Skeletal muscle satellite cell (primary cell): Measurements from ENCODE around the gene PTDSS2. TPM values are rescaled to one million over a fixed set of nuclear protein-coding genes. Genes with fewer than 3 reads are reported as not detected.
"Not testable (repeated sequence)": the region's sequence is repeated elsewhere in the genome, so short reads cannot be mapped to it uniquely, and the experiment has no call there.

Experiments used
- H3K27me3 ChIP-seq: 2 replicates; pipeline ENCODE4 v1.7.0; 2013; ENCODE audit warnings: low read length; ENCODE audit not compliant: control insufficient read depth, insufficient read depth
- H3K36me3 ChIP-seq: 2 replicates; pipeline ENCODE4 v1.7.0; 2013; ENCODE audit warnings: mild to moderate bottlenecking, control low read depth, low read length; ENCODE audit not compliant: insufficient read depth
- H3K4me1 ChIP-seq: 2 replicates; pipeline ENCODE4 v1.7.0; 2013; ENCODE audit warnings: low read length; ENCODE audit not compliant: control insufficient read depth, insufficient read depth
- H3K4me2 ChIP-seq: 2 replicates; pipeline ENCODE4 v1.7.0; 2013; ENCODE audit warnings: mild to moderate bottlenecking, low read length
- H3K4me3 ChIP-seq: 2 replicates; pipeline ENCODE4 v1.7.0; 2013; ENCODE audit warnings: low read length
- H3K9ac ChIP-seq: 2 replicates; pipeline ENCODE4 v1.7.0; 2013; ENCODE audit warnings: mild to moderate bottlenecking, low read depth, low read length, moderate library complexity
- H3K9me3 ChIP-seq: replicated peaks from 2 replicates; pipeline ENCODE4 v1.7.0; 2013; ENCODE audit warnings: mild to moderate bottlenecking, control low read depth, low read length
- total RNA-seq: library from RNA; depleted of rRNA; stranded (reverse); fragments of >200 nt; gene quantifications from 2 replicates; pipeline ENCODE4 v1.2.3, GENCODE V29; 2012; rRNA removed

The PTDSS2 gene
- 24.8 and 37.8 TPM in 2 replicates for total RNA-seq

DNA sequence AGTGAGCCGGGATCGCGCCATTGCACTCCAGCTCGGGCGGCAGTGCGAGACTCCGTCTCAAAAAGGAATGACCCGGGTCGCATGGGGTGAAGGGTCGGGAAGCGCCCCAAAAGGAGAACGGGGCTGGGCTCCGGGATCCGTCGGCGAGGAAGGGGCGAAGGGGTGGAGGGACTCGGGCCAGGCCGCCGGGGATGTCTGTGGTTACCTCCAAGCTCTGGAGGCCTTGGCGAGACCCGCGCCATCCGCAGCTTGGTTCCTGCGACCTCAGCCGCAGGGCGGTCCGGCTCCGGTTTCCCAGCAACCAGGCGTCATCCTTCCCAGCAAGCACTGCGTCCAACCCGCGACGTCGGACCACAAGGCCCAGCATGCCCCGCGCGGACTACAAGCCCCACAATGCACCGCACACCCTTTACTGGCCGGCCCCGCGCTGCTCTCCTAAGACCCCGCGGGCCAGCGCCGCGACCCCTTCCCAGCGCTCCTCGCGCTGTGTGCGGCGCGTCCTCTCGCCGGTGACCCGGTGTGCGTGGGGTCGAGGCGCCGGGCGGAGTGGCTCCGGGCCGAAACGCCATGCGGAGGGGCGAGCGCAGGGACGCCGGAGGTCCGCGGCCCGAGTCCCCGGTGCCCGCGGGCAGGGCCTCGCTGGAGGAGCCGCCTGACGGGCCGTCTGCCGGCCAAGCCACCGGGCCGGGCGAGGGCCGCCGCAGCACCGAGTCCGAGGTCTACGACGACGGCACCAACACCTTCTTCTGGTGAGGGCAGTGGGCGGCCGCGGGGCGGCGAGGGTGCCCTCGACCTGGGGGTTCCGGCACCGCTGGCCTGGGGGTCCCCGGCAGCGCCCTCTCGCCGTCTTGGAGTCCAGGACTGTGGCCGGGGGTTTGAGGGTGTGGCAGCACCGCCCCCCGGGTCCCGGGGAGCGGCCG lies at the start of gene PTDSS2:
Gene PTDSS2 (plus strand): TSS at position 391 of the 920 bp plus-strand sequence. CDS start 177 bp downstream, at position 568.
- Histone ChIP-seq H3K4me2 (peak within 1 kb of the TSS; percentile 96), H3K4me1 (peaks cover 24% of the 10 kb centered on the region), H3K9me3 (no peaks in the 10 kb centered on the region), H3K36me3 (peaks cover 15% of the 10 kb centered on the region), H3K27me3 (no peaks in the 10 kb centered on the region), H3K9ac (peak within 1 kb of the TSS; percentile 94), H3K4me3 (peak within 1 kb of the TSS; percentile 100)

DNA sequence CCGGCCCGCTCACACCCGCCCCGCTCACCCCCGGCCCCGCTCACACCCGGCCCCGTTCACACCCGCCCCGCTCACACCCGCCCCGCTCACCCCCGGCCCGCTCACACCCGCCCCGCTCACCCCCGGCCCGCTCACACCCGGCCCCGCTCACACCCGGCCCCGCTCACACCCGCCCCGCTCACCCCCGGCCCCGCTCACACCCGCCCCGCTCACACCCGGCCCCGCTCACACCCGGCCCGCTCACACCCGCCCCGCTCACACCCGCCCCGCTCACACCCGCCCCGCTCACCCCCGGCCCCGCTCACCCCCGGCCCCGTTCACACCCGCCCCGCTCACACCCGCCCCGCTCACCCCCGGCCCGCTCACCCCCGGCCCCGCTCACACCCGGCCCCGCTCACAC lies 48.9 kb upstream of the PTDSS2 start:
- H3K27me3 ChIP-seq, H3K9ac ChIP-seq, H3K4me2 ChIP-seq, H3K36me3 ChIP-seq, H3K4me3 ChIP-seq, H3K9me3 ChIP-seq: not testable (repeated sequence)
- H3K4me1 ChIP-seq: peaks cover 20% of the 10 kb centered on the region

DNA sequence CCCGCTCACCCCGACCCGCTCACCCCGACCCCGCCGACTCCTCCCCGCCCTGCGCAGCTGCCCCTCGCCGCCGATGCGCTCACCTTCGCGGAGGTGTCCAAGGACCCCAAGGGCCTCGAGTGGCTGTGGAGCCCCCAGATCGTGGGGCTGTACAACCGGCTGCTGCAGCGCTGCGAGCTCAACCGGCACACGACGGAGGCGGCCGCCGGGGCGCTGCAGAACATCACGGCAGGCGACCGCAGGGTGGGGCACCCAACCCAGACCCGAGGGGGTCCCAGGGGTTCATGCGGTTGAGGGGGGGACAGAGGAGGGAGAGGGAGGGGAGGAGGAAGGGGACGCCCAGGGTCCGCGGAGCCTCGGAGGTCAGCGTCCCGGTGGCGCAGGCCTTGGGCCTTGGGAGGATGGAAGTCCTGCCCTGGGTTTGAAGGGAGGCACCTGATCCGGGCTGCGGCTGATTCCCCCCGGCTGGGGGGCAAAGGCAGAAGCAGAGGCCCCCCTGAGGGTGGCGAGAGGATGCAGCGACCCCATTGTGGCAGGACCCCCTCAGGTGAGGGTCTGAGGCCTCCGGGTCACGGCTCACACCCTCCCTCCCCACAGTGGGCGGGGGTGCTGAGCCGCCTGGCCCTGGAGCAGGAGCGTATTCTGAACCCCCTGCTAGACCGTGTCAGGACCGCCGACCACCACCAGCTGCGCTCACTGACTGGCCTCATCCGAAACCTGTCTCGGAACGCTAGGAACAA lies 46.9 kb upstream of the PTDSS2 start:
- Histone ChIP-seq H3K36me3 (no peaks in the 10 kb centered on the region), H3K9me3 (no peaks in the 10 kb centered on the region), H3K27me3 (no peaks in the 10 kb centered on the region), H3K4me2 (no peak overlapping the region), H3K4me1 (peaks cover 14% of the 10 kb centered on the region), H3K9ac (no peak overlapping the region), H3K4me3 (no peak overlapping the region)

DNA sequence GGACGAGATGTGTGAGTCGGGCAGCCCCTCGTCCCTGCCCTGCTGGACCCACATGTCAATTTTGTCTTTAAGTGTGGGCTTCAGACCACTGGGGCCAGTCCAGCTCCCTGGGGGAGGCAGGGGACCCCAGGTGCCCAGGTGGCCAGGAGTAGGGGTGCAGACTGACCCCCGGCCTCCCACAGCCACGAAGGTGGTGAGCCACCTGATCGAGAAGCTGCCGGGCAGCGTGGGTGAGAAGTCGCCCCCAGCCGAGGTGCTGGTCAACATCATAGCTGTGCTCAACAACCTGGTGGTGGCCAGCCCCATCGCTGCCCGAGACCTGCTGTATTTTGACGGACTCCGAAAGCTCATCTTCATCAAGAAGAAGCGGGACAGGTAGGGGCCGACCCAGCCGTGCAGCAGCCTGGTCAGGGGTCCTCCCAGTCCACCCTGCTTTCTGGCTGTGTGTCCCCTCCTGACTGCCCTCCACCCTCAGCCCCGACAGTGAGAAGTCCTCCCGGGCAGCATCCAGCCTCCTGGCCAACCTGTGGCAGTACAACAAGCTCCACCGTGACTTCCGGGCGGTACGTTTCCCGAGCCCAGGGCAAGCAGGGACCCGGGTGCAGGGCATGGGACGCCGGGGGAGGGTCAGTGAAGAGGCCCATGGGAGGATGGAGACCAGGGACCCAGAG lies 46.2 kb upstream of the PTDSS2 start:
- Histone ChIP-seq H3K4me2 (no peak overlapping the region), H3K4me3 (no peak overlapping the region), H3K9me3 (no peaks in the 10 kb centered on the region), H3K9ac (no peak overlapping the region), H3K27me3 (no peaks in the 10 kb centered on the region), H3K4me1 (peaks cover 14% of the 10 kb centered on the region), H3K36me3 (no peaks in the 10 kb centered on the region)

DNA sequence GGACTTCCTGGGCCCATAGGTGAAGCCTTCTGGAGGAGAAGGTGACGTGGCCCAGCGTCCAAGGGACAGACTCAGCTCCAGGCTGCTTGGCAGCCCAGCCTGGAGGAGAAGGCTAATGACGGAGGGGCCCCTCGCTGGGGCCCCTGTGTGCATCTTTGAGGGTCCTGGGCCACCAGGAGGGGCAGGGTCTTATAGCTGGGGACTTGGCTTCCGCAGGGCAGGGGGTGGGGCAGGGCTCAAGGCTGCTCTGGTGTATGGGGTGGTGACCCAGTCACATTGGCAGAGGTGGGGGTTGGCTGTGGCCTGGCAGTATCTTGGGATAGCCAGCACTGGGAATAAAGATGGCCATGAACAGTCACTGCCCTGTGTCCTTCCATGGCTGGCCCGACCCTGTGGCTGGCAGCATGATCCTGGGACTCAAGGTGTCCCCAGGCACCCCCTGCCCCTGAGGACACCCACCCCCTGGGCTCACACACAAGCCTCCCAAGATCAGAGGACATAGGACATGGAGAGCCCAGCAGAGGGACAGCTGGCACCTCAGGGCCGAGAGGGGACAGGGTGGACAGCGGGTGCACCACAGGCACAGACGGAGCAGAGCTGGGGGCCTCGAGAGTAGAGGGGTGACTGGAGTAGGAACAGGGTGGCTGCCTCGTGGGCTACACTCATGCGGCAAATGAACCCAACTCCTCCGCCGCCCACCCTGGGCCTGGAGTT lies 45.4 kb upstream of the PTDSS2 start:
- Histone ChIP-seq H3K27me3 (no peaks in the 10 kb centered on the region), H3K9ac (no peak overlapping the region), H3K9me3 (no peaks in the 10 kb centered on the region), H3K4me1 (peaks cover 14% of the 10 kb centered on the region), H3K4me2 (no peak overlapping the region), H3K4me3 (no peak overlapping the region), H3K36me3 (no peaks in the 10 kb centered on the region)

DNA sequence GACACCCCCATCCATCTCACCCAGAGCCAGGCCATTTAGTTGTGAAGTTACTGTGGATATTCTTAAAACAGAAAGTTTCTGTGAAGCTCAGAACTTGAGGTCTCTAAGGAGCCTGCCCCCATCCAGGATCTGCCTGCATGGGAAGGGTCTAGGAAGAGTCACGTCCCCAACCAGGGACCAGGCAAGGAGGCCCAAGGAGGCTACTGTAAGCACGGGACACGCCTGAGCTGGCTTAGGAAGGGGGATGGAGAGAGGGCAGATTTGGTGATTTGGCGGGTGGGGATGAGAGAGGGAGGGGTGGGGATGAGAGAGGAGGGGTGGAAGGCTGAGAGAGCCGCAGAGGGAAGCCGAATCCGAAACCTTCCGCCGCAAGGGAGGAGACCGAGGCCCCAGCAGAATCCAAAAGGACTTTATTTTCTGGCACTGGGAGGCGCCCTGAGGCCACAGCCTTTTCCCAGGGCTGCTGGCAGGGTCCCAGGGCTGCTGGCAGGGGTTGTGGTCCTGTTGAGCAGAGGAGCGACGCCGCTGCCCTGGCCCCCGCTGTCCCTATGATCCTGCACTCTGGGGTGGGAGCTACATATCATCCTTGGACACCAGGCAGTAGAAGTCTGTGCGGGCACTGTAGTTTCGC lies 44.6 kb upstream of the PTDSS2 start:
- H3K9me3 ChIP-seq: no peaks in the 10 kb centered on the region
- no peaks in the 10 kb centered on the region for H3K27me3 ChIP-seq
- H3K4me2 ChIP-seq: peak overlapping the region; percentile 92
- H3K36me3 ChIP-seq: no peaks in the 10 kb centered on the region
- H3K4me1 ChIP-seq: peaks cover 14% of the 10 kb centered on the region
- no peak overlapping the region for H3K9ac ChIP-seq
- no peak overlapping the region for H3K4me3 ChIP-seq

DNA sequence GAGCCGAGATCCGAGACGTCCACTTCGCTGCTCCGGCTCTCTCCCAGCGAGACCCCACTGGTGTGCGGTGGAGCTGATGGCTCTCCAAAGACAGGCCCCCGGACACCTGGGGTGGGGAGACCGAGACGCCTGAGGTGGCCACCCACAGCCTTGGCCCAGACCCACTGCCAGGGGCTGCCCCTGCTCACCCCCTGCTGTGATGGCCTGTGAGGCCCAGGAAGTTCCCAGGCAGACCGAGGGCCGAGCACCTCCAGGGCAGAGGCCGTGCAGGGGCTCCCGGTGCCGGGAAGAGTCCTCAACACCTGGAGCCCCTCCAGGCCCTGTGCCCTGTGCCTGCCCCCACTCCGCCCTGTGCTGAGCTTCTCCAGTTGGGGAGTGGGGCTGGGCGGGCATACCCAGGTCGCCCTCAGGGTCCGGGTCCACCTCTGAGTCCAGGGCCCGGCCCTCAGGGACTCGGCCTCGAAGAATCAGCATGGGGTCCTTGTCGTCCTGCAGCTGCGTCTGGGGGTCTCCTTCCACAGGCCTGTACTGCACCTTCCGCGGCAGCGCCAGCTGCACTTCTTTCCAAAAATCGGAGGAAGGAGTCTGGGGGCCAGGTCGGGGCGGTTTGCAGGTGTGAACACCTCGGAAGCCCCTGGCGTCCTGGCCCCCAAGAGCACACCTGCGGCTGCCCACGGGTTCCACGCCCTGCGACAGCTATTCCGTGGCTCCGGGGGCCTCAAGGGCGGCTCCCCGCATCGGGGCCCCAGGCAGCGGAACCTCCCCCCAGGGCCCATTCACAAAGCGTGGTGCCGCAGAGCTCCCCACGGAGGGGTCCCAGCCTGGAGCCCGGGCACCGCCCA lies 43.9 kb upstream of the PTDSS2 start:
- no peaks in the 10 kb centered on the region for H3K9me3 ChIP-seq
- H3K4me2 ChIP-seq: peak overlapping the region; percentile 92
- peak overlapping the region; percentile 81 for H3K4me3 ChIP-seq
- H3K36me3 ChIP-seq: no peaks in the 10 kb centered on the region
- H3K27me3 ChIP-seq: no peaks in the 10 kb centered on the region
- H3K4me1 ChIP-seq: peaks cover 14% of the 10 kb centered on the region
- peak overlapping the region; percentile 65 for H3K9ac ChIP-seq

DNA sequence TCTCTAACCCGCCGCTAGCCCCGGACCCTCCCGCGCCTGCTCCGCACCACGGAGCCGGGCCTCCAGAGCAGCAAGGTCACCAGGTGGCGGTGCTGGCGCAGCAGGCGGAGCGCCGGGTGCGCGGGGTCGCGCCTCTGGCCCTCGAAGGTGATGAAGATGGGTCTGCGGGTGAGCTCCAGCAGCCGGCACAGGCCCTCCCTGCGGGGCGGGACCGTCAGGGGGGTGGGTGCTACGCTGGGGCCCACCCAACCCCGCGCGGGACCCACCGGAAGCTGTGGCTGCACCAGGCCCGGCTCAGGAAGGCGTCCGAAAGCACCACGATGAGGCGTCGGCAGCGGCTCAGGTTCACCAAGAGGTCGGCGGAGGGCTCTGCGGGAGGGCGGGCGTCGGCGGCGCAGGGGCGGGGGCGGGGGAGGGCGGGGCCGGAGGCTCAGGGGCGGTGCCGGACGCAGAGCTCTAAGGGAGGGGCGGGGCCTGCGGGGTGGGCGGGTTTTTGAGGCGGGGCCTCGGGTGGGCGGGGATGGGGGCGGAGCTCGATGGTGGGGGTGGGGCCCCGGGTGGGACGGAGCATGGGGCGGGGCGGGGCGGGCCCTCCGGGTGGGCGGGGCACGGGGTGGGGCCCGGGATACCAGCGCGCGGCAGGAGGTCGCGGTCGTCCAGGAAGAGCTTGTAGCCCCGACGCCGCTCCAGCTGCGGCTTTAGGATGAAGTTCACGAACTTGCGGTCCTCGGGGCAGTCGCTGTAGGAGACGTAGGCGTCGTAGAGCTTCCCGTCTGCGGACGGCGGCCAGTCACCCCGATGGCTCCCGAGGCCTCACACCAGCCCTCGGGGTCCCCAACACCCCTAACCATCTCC lies 43.1 kb upstream of the PTDSS2 start:
- Histone ChIP-seq H3K27me3 (no peaks in the 10 kb centered on the region), H3K4me1 (peaks cover 14% of the 10 kb centered on the region), H3K4me3 (peak overlapping the region; percentile 81), H3K9ac (peak overlapping the region; percentile 65), H3K9me3 (no peaks in the 10 kb centered on the region), H3K36me3 (no peaks in the 10 kb centered on the region), H3K4me2 (peak overlapping the region; percentile 92)

DNA sequence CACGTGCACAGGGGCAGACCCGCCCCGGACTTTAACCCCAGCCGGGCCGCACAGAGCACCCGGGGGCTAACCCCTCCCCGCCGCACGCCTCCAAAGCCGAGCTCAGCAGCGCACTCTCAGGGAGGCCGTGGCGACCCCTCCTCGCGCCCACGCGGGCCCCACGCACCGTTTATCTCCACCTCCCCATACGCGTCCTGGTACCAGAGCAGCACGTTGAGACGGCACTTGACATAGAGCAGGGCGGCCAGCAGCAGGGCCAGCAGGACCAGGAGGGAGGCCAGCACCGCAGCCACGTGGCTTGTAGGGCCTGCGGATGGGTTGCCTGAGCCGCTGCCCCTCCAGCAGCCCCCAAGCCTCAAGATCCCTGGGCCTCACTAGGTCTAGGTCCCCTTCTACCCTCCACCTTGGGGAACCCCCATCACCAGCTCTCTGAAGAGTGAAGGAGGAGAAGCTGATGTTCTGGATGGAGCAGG lies 42.4 kb upstream of the PTDSS2 start:
- Histone ChIP-seq H3K4me1 (peaks cover 14% of the 10 kb centered on the region), H3K9ac (no peak overlapping the region), H3K36me3 (no peaks in the 10 kb centered on the region), H3K4me3 (no peak overlapping the region), H3K4me2 (no peak overlapping the region), H3K9me3 (no peaks in the 10 kb centered on the region), H3K27me3 (no peaks in the 10 kb centered on the region)
